Thyroid gland (tissue), 4 donors: ENCODE measurements around the gene ERVFRD-1.

Source experiments
- POLR2A ChIP-seq, 2 donors: fragments of 450-650 bp; IDR thresholded peaks; one replicate each; pipeline ENCODE4 v1.6.1; 2017; ENCODE audit warnings: antibody characterized with exemption in 2 of 2, mild to moderate bottlenecking in 2 of 2, moderate library complexity in 1 of 2
- TF ChIP-seq, protein P1 (sequence below), 6 experiments: fragments of 200-600 bp in 3 of 6; fragments of 450-650 bp in 3 of 6; sonication (generic) in 3 of 6; IDR thresholded peaks; one replicate each; pipeline ENCODE4 v1.5.1; 2016 to 2019; ENCODE audit warnings: antibody characterized with exemption in 6 of 6, mild to moderate bottlenecking in 2 of 6, inconsistent platforms in 1 of 6, moderate library complexity in 1 of 6

GRCh38 chr6:11069760-11070159, 41.8 kb downstream of the ERVFRD-1 start:
- TF ChIP-seq, protein P1, sequence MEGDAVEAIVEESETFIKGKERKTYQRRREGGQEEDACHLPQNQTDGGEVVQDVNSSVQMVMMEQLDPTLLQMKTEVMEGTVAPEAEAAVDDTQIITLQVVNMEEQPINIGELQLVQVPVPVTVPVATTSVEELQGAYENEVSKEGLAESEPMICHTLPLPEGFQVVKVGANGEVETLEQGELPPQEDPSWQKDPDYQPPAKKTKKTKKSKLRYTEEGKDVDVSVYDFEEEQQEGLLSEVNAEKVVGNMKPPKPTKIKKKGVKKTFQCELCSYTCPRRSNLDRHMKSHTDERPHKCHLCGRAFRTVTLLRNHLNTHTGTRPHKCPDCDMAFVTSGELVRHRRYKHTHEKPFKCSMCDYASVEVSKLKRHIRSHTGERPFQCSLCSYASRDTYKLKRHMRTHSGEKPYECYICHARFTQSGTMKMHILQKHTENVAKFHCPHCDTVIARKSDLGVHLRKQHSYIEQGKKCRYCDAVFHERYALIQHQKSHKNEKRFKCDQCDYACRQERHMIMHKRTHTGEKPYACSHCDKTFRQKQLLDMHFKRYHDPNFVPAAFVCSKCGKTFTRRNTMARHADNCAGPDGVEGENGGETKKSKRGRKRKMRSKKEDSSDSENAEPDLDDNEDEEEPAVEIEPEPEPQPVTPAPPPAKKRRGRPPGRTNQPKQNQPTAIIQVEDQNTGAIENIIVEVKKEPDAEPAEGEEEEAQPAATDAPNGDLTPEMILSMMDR (IDR thresholded peaks at IDR 0.05): no peak
- TF ChIP-seq POLR2A (IDR thresholded peaks at IDR 0.05): no peak
